BJ (cell line): ENCODE data around the gene OR2S2. TPM values are rescaled to one million over a fixed set of nuclear protein-coding genes. Genes with fewer than 3 reads are reported as not detected.
"Not testable (repeated sequence)": the region's sequence is repeated elsewhere in the genome, so short reads cannot be mapped to it uniquely, and the experiment has no call there.

Source experiments
- CTCF ChIA-PET: fragments of 350-600 bp; formaldehyde crosslinking; extraction: SDS; loops from one replicate; lab custom pipeline; 2021; ENCODE audit warnings: antibody characterized with exemption, inconsistent platforms; lab: Yijun Ruan, JAX
- POLR2A ChIA-PET: fragments of 300-600 bp; sonication (Branson Sonifier 250); formaldehyde crosslinking; extraction: SDS; loops from one replicate; lab custom pipeline; 2021; ENCODE audit warnings: antibody characterized with exemption; lab: Charles Lee
- DNase-seq: peaks from one replicate; pipeline ENCODE4 v3.0.0-alpha.2; 2011; ENCODE audit warnings: low read depth
- H3K27me3 ChIP-seq: 2 replicates; pipeline ENCODE4 v1.6.0; 2011; ENCODE audit warnings: low read length; ENCODE audit not compliant: control insufficient read depth, insufficient read depth
- H3K36me3 ChIP-seq: 2 replicates; pipeline ENCODE4 v1.5.1; 2011; ENCODE audit warnings: low read length; ENCODE audit not compliant: control insufficient read depth, insufficient read depth
- H3K4me3 ChIP-seq: 2 replicates; pipeline ENCODE4 v1.5.1; 2011; ENCODE audit warnings: low read depth, mild to moderate bottlenecking, control low read depth, low read length
- polyA plus RNA-seq: library from polyadenylated mRNA; depleted of rRNA; stranded (reverse); fragments of >200 nt; gene quantifications from 2 replicates; pipeline ENCODE4 v1.2.3, GENCODE V29; 2011
- TF ChIP-seq, protein P1 (sequence below): IDR thresholded peaks from 2 replicates; pipeline ENCODE4 v1.5.1; 2011; ENCODE audit warnings: low read depth, mild to moderate bottlenecking, control low read depth, inconsistent platforms, low read length, moderate library complexity; ENCODE audit not compliant: insufficient read depth

OR2S2 gene
- polyA plus RNA-seq, 1 experiment, result 0.53 TPM

GRCh38 chr9:35938474-35939356, 19.2 kb downstream of the OR2S2 start:
- no peak for DNase-seq
- CTCF ChIA-PET, result interaction anchor here (0.7 to 9.4 kb wide), 7 partner anchors 11 to 70 kb away, joined by 3 to 170 read pairs (median 6); partner anchors contain the start of gene HRCT1
- Histone ChIP-seq H3K27me3 (no peaks in the 10 kb centered on the region), H3K36me3 (no peaks in the 10 kb centered on the region), H3K4me3 (no peak overlapping the region)
- TF ChIP-seq, protein P1, sequence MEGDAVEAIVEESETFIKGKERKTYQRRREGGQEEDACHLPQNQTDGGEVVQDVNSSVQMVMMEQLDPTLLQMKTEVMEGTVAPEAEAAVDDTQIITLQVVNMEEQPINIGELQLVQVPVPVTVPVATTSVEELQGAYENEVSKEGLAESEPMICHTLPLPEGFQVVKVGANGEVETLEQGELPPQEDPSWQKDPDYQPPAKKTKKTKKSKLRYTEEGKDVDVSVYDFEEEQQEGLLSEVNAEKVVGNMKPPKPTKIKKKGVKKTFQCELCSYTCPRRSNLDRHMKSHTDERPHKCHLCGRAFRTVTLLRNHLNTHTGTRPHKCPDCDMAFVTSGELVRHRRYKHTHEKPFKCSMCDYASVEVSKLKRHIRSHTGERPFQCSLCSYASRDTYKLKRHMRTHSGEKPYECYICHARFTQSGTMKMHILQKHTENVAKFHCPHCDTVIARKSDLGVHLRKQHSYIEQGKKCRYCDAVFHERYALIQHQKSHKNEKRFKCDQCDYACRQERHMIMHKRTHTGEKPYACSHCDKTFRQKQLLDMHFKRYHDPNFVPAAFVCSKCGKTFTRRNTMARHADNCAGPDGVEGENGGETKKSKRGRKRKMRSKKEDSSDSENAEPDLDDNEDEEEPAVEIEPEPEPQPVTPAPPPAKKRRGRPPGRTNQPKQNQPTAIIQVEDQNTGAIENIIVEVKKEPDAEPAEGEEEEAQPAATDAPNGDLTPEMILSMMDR, result no peak
- POLR2A ChIA-PET, result no interaction called here

- H3K4me3 ChIP-seq, result no peak overlapping the region
- ChIA-PET POLR2A (no interaction called here), CTCF (interaction anchor here (1.0 to 4.2 kb wide), 3 partner anchors 9 to 34 kb away, joined by 3 to 16 read pairs (median 6); no protein-coding TSS in a partner anchor)
- TF ChIP-seq, protein P1, result no peak
- no peaks in the 10 kb centered on the region for H3K27me3 ChIP-seq
- no peak for DNase-seq
- no peaks in the 10 kb centered on the region for H3K36me3 ChIP-seq
These were observed 20.7 kb downstream of the OR2S2 start for GRCh38 chr9:35937227-35937626.

DNA sequence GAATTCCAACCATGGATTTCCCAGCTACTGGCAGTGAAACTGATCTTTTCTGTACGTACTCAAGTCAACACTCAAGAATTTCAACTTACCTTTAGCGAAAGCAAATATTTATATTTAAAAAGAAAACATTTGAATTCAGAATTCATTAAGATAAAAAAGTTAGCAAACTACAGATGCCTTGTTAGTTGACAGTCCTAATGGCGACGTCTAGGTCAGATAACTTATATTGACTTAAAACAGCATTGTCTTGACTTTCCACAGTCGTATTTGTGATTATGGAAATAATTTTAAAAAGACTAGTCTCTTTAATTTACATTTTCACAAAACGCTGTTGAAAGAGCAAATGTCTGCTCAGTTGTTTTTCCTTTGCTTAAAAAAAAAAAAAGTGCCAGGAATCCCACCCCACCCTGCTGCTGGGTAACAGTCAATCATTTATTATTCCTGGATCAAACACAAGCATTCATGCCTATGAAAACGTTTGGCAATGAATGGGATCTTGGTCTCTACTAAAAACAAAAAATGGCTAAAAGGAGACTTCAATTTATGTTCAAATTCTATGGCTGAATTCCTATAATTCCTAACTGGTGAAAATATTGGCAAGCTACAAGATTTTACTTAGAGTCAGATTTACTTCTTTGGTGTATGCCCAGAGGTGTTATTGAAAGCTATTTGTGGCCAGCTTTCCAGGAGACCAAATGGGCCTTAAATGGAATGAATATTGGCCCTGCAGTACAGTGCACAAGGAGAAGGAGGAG, 22.0 kb downstream of the OR2S2 start:
- Histone ChIP-seq H3K4me3 (no peak overlapping the region), H3K36me3 (no peaks in the 10 kb centered on the region), H3K27me3 (no peaks in the 10 kb centered on the region)
- ChIA-PET CTCF (interaction anchor here (0.8 to 4.2 kb wide), 6 partner anchors 9 to 110 kb away, joined by 3 to 20 read pairs (median 4); no protein-coding TSS in a partner anchor), POLR2A (interaction anchor here (1.0 kb wide), 1 partner anchor 12 kb away, joined by 7 read pairs; no protein-coding TSS in a partner anchor)
- TF ChIP-seq, protein P1, result no peak
- peak; percentile 64 for DNase-seq

DNA sequence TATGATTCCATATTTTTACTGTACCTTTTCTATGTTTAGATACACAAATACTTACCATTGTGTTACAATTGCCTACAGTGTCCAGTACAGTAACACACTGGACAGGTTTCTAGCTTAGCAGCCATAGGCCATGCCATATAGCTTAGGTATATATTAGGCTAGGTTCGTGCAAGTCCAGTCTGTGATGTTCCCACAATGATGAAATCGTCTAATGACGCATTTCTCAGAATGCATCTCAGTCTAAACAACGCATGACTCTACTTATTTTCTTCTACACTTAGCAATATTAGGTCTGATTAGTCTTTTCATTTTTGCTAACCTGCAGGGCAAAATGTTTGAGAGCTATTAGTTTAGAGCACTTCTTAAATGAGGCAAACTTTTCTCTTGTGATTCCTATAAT, 22.7 kb downstream of the OR2S2 start:
- Histone ChIP-seq H3K4me3 (no peak overlapping the region), H3K36me3 (no peaks in the 10 kb centered on the region), H3K27me3 (no peaks in the 10 kb centered on the region)
- TF ChIP-seq, protein P1, result no peak
- DNase-seq, result no peak
- ChIA-PET CTCF (interaction anchor here (1.0 to 4.2 kb wide), 5 partner anchors 10 to 229 kb away, joined by 3 to 20 read pairs (median 4); no protein-coding TSS in a partner anchor), POLR2A (no interaction called here)

GRCh38 chr9:35934069-35934468, 23.9 kb downstream of the OR2S2 start:
- CTCF ChIA-PET, result interaction anchor here (1.0 to 4.2 kb wide), 3 partner anchors 11 to 230 kb away, joined by 3 to 20 read pairs (median 16); no protein-coding TSS in a partner anchor
- POLR2A ChIA-PET, H3K27me3 ChIP-seq, DNase-seq, H3K36me3 ChIP-seq, H3K4me3 ChIP-seq: not testable (repeated sequence)
